Activated CD8-positive, alpha-beta memory T cell treated with anti-CD3 and anti-CD28 coated beads for 48 hours (primary cell): ENCODE measurements around the gene ANGPTL4.
A peak's percentile ranks its signal among the peaks of the same experiment; 100 is the strongest.
"Not testable (repeated sequence)": the region's sequence is repeated elsewhere in the genome, so short reads cannot be mapped to it uniquely, and the experiment has no call there.

Source experiments
- DNase-seq, 3 experiments: peaks; one replicate each; pipeline ENCODE4 v3.0.0-alpha.2; 2020; ENCODE audit warnings: low read depth in 2 of 3, low spot score in 2 of 3

The ANGPTL4 gene

DNA sequence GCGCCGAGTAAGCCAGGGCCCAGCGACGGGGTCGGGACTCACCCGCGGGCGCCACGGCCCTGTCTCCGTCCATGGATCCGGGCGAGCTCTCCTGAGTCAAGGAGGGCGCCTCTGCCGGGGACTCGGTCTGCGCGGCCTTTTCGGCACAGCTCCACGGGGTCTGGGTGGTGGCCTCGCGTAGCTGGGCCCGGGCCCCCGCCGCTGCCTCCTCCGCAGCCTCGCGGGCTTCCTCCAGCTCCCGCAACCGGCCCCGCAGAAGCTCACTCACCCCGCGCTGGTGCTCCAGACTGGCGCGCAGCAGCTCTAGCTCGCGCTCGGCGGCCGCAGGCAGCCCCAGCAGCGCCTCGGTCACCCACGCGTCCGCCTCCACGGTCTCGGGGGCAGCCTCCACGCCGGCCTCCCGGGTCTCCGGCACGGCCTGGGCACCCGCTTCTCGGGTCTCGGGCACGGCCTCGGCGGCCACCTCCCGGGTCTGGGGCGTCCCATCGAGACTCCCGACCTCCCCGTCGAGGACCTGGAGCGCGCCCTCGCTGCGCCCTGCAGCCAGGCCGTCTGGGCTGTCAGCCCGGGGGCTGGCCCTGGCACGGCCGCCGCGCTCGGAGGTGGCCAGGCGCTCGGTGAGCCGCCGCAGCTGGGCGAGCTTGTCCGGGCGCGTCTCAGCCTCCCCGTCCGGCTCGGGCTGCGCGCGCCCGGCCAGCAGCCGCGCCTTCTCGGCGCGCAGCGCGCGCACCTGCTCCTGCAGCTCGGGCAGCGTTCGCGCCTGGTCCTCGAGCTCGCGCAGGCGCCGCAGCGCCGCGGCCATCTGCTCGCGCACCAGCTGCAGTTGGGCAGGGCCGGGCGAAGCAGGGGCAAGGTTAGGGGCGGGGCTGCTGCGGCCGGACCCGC, 29.3 kb upstream of the ANGPTL4 start:
- DNase-seq: peak in 1 of 3 experiments; percentile 15

- DNase-seq: peak in 1 of 3 experiments; percentile 15
Observed at GRCh38 chr19:8335343-8336071, 28.4 kb upstream of the ANGPTL4 start.

DNA sequence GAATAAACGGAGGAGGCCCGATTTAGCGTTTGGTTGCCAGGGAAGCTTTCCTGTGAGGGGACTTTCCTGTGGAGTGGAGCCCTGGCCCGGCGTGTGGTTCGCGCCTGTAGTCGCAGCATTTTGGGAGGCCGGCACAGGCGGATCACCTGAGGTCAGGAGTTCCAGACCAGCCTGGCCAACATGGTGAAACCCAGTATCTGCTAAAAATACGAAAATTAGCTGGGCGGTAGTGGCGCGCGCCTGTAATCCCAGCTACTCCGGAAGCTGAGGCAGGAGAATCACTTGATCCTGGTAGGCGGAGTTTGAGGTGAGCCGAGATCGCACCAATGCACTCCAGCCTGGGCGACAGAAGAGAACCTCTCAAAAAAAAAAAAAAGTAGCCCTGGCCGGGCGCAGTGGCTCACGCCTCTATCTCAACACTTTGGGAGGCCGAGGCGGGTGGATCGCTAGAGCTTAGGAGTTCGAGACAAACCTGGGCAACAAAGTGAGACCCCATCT, 27.8 kb upstream of the ANGPTL4 start:
- no peak for DNase-seq

DNA sequence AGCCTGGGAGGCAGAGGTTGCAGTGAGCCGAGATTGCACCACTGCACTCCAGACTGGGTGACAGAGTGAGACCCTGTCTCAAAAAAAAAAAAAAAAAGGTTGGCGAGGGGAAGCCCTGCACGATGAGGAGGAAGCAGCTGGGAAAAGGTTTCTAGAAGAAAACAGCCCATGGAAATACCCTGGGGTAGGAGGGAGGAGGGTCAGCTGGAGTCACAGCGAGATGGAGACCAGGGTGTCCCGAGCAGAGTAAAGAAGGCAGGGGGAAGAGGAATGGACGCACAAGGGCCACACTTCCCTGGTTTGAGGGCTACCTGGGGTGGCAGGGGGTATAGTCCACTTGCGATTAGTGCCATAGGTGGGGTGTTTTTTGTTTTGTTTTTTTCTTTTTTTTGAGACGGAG, 27.3 kb upstream of the ANGPTL4 start:
- no peak for DNase-seq

- no peak for DNase-seq
Observed at GRCh38 chr19:8337728-8338127, 26.2 kb upstream of the ANGPTL4 start.

- no peak for DNase-seq
Observed at GRCh38 chr19:8338835-8339234, 25.1 kb upstream of the ANGPTL4 start.

DNA sequence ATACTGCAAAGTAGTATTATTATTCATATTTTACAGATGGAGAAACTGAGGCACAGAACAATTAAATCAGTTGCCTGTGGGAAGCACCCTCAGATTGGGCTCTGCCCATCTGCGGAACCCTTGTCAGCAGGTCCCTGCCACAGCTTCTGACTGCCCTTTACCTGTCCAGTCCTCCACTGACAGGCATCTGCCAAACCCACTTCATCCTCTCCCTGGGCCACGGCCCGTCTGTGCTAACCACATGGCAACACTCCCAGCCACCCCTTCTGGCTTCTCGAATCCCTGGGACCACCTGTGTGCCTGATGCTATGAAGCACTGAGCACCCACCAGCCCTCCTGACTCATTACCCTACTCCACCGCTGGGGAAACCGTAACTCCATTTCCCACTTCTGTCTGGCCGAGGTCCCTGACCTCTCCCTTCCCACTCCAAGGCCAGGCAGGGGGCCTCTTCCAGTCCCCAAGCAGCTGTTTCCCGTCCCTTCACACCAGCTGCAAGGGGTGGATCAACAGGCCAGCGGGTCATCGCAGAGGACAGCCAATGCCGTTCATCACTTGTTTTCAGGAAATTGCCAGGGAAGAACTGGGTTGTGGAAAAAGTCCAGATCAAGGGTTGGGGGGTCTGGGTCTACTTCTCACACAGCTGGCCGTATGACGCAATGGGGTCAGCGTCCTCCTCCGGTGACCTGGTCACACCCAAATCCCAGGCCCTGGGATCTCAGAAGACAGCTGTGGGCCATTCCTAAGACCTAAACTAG, 23.4 kb upstream of the ANGPTL4 start:
- no peak for DNase-seq

DNA sequence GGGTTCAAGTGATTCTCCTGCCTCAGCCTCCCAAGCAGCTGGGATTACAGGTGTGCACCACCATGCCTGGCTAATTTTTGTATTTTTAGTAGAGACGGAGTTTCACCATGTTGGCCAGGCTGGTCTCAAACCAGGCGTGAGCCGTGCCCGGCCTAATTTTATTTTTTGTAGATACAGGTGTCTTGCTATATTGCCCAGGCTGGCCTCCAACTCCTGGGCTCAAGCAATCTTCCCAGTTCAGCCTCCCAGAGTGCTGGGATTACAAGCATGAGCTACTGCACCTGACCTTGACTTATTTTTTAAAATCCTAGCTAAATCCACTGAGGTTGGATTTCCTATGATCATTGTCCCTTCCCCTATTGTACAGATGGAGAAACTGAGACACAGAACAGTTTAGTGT, 22.5 kb upstream of the ANGPTL4 start:
- not testable (repeated sequence) for DNase-seq

GRCh38 chr19:8342316-8342683, 21.7 kb upstream of the ANGPTL4 start:
- no peak for DNase-seq

DNA sequence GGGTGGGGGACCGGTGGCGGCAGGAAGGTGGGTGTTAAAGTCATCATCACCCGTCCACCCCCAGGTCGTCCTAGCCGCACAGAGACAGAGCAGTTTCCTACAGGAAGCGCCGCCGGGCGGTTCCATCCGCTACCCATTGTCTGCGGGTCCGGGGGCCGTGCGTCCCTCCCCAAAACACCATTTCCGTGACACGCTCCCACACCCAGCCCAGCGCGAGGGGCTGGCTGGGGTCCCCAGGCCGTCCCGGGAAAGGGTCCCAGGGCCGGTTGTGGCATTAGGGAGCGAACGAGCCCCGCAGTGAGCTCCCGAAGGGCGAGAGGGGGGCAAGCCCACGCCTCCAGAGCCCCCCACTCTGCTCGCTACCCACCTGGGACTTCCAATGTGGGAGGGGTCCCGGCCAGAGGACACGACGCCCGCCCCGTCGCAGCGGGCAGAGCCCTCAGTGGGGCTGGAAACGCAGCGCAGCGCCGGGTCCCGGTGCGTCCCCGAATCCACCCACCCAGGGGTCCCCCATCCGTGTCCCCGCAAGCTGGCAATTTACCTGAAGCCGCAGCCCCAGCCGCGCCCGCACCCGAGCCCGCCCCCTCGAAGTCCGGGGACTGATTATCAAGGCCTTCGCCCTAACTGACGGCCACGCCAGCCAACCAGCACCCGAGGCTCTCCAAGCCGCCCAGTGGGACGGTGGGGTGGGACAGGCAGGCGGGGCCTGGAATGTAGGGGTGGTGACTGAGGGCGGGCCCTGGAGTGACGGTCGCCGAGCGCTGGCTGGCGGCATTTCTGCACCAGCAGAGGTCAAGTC, 21.1 kb upstream of the ANGPTL4 start, which contains the start of gene KANK3:
Gene KANK3, minus strand, starts transcription at position 579 of the 799 bp plus-strand sequence. CDS start 5,434 bp downstream, outside the sequence.
- peak; percentile 82 to 88 (median 82) for DNase-seq

- no peak for DNase-seq
Observed at GRCh38 chr19:8343483-8343844, 20.5 kb upstream of the ANGPTL4 start.

- DNase-seq: not testable (repeated sequence)
Observed at GRCh38 chr19:8349629-8350372, 14.2 kb upstream of the ANGPTL4 start.

- no peak for DNase-seq
Observed at GRCh38 chr19:8352134-8352827, 11.7 kb upstream of the ANGPTL4 start.

GRCh38 chr19:8352845-8353244, 11.1 kb upstream of the ANGPTL4 start:
- DNase-seq: not testable (repeated sequence)

GRCh38 chr19:8355631-8356402, 8.1 kb upstream of the ANGPTL4 start:
- no peak for DNase-seq

GRCh38 chr19:8357007-8357521, 6.9 kb upstream of the ANGPTL4 start:
- DNase-seq: no peak

- no peak for DNase-seq
Observed at GRCh38 chr19:8358948-8359347, 5.0 kb upstream of the ANGPTL4 start.

- DNase-seq: no peak
Observed at GRCh38 chr19:8360196-8360595, 3.8 kb upstream of the ANGPTL4 start.
